ENCODE measurements around the gene GPR4. TPM values are rescaled to one million over a fixed set of nuclear protein-coding genes. Genes with fewer than 3 reads are reported as not detected.

GPR4 gene
- total RNA-seq, 1 experiment from 2014 or later: 0.48 TPM

DNA sequence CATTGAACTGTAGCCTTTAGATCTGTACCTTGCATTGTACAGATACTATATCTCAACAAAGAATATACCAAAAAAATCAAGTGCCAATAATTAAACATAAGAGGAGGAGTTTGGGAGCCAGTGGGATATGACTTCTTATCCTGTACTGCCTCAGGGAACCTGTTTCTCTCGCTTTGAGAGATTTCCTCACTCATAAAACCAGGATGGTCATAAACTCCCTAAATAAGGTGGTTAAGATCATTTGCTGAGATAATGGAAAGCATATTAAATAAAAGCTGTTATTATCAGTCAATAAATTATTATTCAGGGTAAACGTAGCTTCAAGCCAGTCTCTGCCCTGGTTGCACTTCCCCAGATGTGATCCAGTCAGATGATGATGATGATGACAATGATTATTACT is 34.4 kb downstream of the GPR4 start:
- POLR2A ChIA-PET: no interaction called here
- CTCF ChIA-PET: interaction anchor here (0.6 to 1.3 kb wide), 2 partner anchors 9 to 24 kb away, joined by 3 to 8 read pairs; no protein-coding TSS in a partner anchor
- Mint-ChIP-seq H3K4me3 (no peak overlapping the region), H3K27me3 (ENCODE audit: low read depth) (no peaks in the 10 kb centered on the region), H3K9me3 (no peaks in the 10 kb centered on the region), H3K36me3 (no peaks in the 10 kb centered on the region), H3K4me1 (peaks cover 23% of the 10 kb centered on the region), H3K27ac (0 out of 2 replicates have a peak overlapping the region, but pooled peaks have one; percentile 42)
- DNase-seq (ENCODE audit: low spot score) (no peak), ATAC-seq (no peak)
- TF ChIP-seq, protein P1, sequence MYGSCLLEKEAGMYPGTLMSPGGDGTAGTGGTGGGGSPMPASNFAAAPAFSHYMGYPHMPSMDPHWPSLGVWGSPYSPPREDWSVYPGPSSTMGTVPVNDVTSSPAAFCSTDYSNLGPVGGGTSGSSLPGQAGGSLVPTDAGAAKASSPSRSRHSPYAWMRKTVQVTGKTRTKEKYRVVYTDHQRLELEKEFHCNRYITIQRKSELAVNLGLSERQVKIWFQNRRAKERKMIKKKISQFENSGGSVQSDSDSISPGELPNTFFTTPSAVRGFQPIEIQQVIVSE (CRISPR knock-in tag; IDR thresholded peaks at IDR 0.05; ENCODE audit: borderline replicate concordance): no peak
- TF ChIP-seq HMGXB4 (CRISPR knock-in tag; IDR thresholded peaks at IDR 0.05) (no peak), ELF4 (CRISPR knock-in tag; IDR thresholded peaks at IDR 0.05; ENCODE audit: low read depth) (no peak), TCF7 (CRISPR knock-in tag; IDR thresholded peaks at IDR 0.05; ENCODE audit: low read depth) (no peak), ZNF425 (CRISPR knock-in tag; conservative IDR thresholded peaks at IDR 0.05) (no peak), ERG (CRISPR knock-in tag; IDR thresholded peaks at IDR 0.05) (no peak)

DNA sequence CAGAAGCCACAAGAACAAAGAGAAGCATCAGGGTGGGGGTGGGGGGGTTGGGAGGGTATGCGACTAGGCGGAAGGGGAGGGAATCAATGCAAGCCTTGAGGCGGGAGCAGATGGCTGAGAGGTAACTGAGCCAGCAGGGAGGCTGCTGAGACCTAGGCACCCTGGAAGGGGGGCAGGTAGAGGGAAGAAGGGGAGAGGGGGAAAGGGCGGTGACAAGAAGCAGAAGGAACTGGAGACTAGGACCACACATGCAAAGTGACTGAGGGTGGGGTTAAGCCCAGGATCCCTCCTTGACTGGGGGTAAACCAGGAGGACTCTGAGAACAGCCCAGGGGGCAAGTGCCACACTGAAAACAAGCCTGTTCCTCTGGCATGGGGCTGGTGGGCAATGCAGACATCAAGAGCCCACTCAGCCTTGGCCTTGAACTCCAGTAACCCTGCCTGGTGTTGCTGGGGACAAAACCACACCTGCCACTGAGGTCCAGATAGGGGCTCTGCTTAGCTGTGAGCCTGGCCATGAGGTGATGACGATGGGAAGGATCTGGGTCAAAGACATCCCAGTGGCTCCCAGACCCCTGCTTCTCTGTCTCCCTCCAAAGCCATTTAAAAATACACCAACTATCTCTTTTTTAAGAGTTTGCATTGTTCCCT is 37.8 kb downstream of the GPR4 start:
- POLR2A ChIA-PET: interaction anchor here (0.6 to 1.0 kb wide), 3 partner anchors 35 to 1225 kb away, joined by 3 read pairs; no protein-coding TSS in a partner anchor
- Mint-ChIP-seq H3K9me3 (no peaks in the 10 kb centered on the region), H3K36me3 (no peaks in the 10 kb centered on the region), H3K27me3 (ENCODE audit: low read depth) (no peaks in the 10 kb centered on the region), H3K27ac (peak overlapping the region; percentile 87), H3K4me1 (peaks cover 20% of the 10 kb centered on the region), H3K4me3 (no peak overlapping the region)
- peak; percentile 65 for DNase-seq (ENCODE audit: low spot score)
- peak; percentile 52; the same call in 1 of the 2 replicates for TF ChIP-seq ZNF423 (CRISPR knock-in tag; IDR thresholded peaks at IDR 0.05)
- 0 out of 2 replicates have a peak, but pooled peaks have one; percentile 18 for TF ChIP-seq ZNF281 (CRISPR knock-in tag; IDR thresholded peaks at IDR 0.05)
- 0 out of 2 replicates have a peak, but pooled peaks have one; percentile 7 for TF ChIP-seq MAX (CRISPR knock-in tag; IDR thresholded peaks at IDR 0.05)
- no peak for TF ChIP-seq PRDM15 (CRISPR knock-in tag; IDR thresholded peaks at IDR 0.05)
- TF ChIP-seq SP1 (CRISPR knock-in tag; conservative IDR thresholded peaks at IDR 0.05): peak; percentile 30; the same call in 1 of the 2 replicates
- ATAC-seq: peak; percentile 92
- CTCF ChIA-PET: interaction anchor here (0.8 to 2.0 kb wide), 2 partner anchors 11 to 128 kb away, joined by 5 read pairs; partner anchors contain the start of gene QPCTL
